Measurements from ENCODE around the gene GABARAP.

- no peak for TF ChIP-seq CTCF (IDR thresholded peaks at IDR 0.05)
- no peak for TF ChIP-seq POLR2A (IDR thresholded peaks at IDR 0.05)
Observed at GRCh38 chr17:7207120-7208001, 34.9 kb downstream of the GABARAP start.

Data from thyroid gland (tissue), 4 donors.